Neuronal stem cell (in vitro differentiated cells): ENCODE data around the gene CADM2.
"Not testable (repeated sequence)": the region's sequence is repeated elsewhere in the genome, so short reads cannot be mapped to it uniquely, and the experiment has no call there.

Source experiments
- DNase-seq: peaks from one replicate; pipeline ENCODE4 v3.0.0-alpha.2; 2013; ENCODE audit warnings: low spot score
- H2AFZ ChIP-seq: one replicate; pipeline ENCODE4 v1.6.1; 2013; ENCODE audit warnings: mild to moderate bottlenecking, low read length, inconsistent platforms
- H2AK5ac ChIP-seq: 2 replicates; pipeline ENCODE4 v1.6.1; 2013; ENCODE audit warnings: low read depth, mild to moderate bottlenecking, inconsistent platforms, low read length, moderate library complexity, mixed read lengths
- H2BK120ac ChIP-seq: 2 replicates; pipeline ENCODE4 v1.6.1; 2013; ENCODE audit warnings: low read depth, mild to moderate bottlenecking, inconsistent platforms, low read length, moderate library complexity, mixed read lengths
- H2BK12ac ChIP-seq: one replicate; pipeline ENCODE4 v1.6.1; 2013; ENCODE audit warnings: low read length, inconsistent platforms
- H2BK15ac ChIP-seq: 2 replicates; pipeline ENCODE4 v1.6.1; 2013; ENCODE audit warnings: mild to moderate bottlenecking, low read length, inconsistent platforms, mixed read lengths
- H2BK5ac ChIP-seq: one replicate; pipeline ENCODE4 v1.6.1; 2013; ENCODE audit warnings: inconsistent platforms, mild to moderate bottlenecking, low read length, moderate library complexity
- H3K14ac ChIP-seq: one replicate; pipeline ENCODE4 v1.6.1; 2013; ENCODE audit warnings: low read length, inconsistent platforms
- H3K18ac ChIP-seq: 2 replicates; pipeline ENCODE4 v1.6.1; 2013; ENCODE audit warnings: low read length, inconsistent platforms
- H3K23ac ChIP-seq: 2 replicates; pipeline ENCODE4 v1.6.1; 2013; ENCODE audit warnings: low read depth, mild to moderate bottlenecking, mixed read lengths, low read length, inconsistent platforms; ENCODE audit not compliant: poor library complexity
- H3K27ac ChIP-seq: replicated peaks from 3 replicates; pipeline ENCODE4 v1.5.1; 2013; ENCODE audit warnings: low read length, inconsistent platforms
- H3K27me3 ChIP-seq, 3 experiments: 2 replicates each; pipeline ENCODE4 v1.6.1; 2013; ENCODE audit warnings: low read length in 3 of 3, mild to moderate bottlenecking in 2 of 3, inconsistent platforms in 1 of 3, low read depth in 1 of 3, mixed read lengths in 1 of 3, moderate library complexity in 1 of 3; ENCODE audit not compliant: control insufficient read depth in 3 of 3, insufficient read depth in 3 of 3
- H3K36me3 ChIP-seq, 2 donors: replicated peaks in 1 of 2; 2 replicates each; pipeline ENCODE4 v1.6.1; 2013; ENCODE audit warnings: low read length in 2 of 2; ENCODE audit not compliant: control insufficient read depth in 2 of 2, insufficient read depth in 2 of 2
- H3K4ac ChIP-seq: 2 replicates; pipeline ENCODE4 v1.6.1; 2013; ENCODE audit warnings: inconsistent platforms, mild to moderate bottlenecking, low read length, moderate library complexity
- H3K4me1 ChIP-seq, 2 donors: 1 replicate in 1 of 2; 2 replicates in 1 of 2; pipeline ENCODE4 v1.6.1; 2013; ENCODE audit warnings: low read length in 2 of 2, low read depth in 1 of 2; ENCODE audit not compliant: control insufficient read depth in 2 of 2, insufficient read depth in 1 of 2
- H3K4me2 ChIP-seq: one replicate; pipeline ENCODE4 v1.6.1; 2013; ENCODE audit warnings: mild to moderate bottlenecking, low read length, inconsistent platforms; ENCODE audit not compliant: insufficient read depth, poor library complexity, severe bottlenecking
- H3K4me3 ChIP-seq, 2 donors: 2 replicates each; pipeline ENCODE4 v1.5.1; 2013; ENCODE audit warnings: low read length in 2 of 2, mild to moderate bottlenecking in 2 of 2, inconsistent platforms in 1 of 2, moderate library complexity in 1 of 2
- H3K79me1 ChIP-seq: one replicate; pipeline ENCODE4 v1.6.1; 2013; ENCODE audit warnings: low read depth, mild to moderate bottlenecking, inconsistent platforms, low read length, moderate library complexity
- H3K9ac ChIP-seq: one replicate; pipeline ENCODE4 v1.6.1; 2013; ENCODE audit warnings: mild to moderate bottlenecking, low read depth, low read length, inconsistent platforms; ENCODE audit not compliant: poor library complexity
- H3K9me3 ChIP-seq, 2 donors: replicated peaks in 1 of 2; 2 replicates each; pipeline versions ENCODE3 to v1.6.1; 2013; ENCODE audit warnings: low read length in 2 of 2, mild to moderate bottlenecking in 2 of 2, inconsistent platforms in 1 of 2, low read depth in 1 of 2, mixed read lengths in 1 of 2, moderate library complexity in 1 of 2; ENCODE audit not compliant: control insufficient read depth in 2 of 2, insufficient read depth in 1 of 2
- H4K8ac ChIP-seq: one replicate; pipeline ENCODE4 v1.6.1; 2013; ENCODE audit warnings: low read depth, mild to moderate bottlenecking, inconsistent platforms, low read length, moderate library complexity
- H4K91ac ChIP-seq: one replicate; pipeline ENCODE4 v1.6.1; 2013; ENCODE audit warnings: low read length, low read depth, mild to moderate bottlenecking, inconsistent platforms; ENCODE audit not compliant: poor library complexity
- WGBS, 2 donors: extraction: QIAGEN DNeasy Blood & Tissue Kit; methylation state at CpG; one replicate each; pipeline ENCODE4 v1.1.7; 2013; ENCODE audit warnings: missing lambda C conversion rate in 2 of 2, mixed read lengths in 1 of 2; ENCODE audit not compliant: insufficient read length in 2 of 2, insufficient replicate concordance in 1 of 2; ENCODE audit errors: extremely low coverage in 2 of 2; 5-methylcytosine and 5-hydroxymethylcytosine counted together

CADM2 gene

DNA sequence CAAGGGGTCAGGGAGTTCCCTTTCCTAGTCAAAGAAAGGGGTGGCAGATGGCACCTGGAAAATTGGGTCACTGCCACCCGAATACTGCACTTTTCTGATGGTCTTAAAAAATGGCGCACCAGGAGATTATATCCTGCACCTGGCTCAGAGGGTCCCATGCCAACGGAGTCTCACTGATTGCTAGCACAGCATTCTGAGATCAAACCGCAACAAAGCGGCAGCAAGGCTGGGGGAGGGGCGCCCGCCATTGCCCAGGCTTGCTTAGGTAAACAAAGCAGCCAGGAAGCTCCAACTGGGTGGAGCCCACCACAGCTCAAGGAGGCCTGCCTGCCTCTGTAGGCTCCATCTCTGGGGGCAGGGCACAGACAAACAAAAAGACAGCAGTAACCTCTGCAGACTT is 194.5 kb downstream of the CADM2 start:
- H2BK12ac ChIP-seq, H3K4me2 ChIP-seq, H3K18ac ChIP-seq, H2BK15ac ChIP-seq, H2BK120ac ChIP-seq, DNase-seq, H2AK5ac ChIP-seq, H3K9me3 ChIP-seq, H3K4me1 ChIP-seq, H3K27me3 ChIP-seq, H4K8ac ChIP-seq, H3K27ac ChIP-seq, H4K91ac ChIP-seq, H3K9ac ChIP-seq, H3K23ac ChIP-seq, H3K14ac ChIP-seq, H3K4me3 ChIP-seq, H3K4ac ChIP-seq, H2BK5ac ChIP-seq, H3K36me3 ChIP-seq, H2AFZ ChIP-seq, H3K79me1 ChIP-seq: not testable (repeated sequence)
- no CpG with 5 or more reads among the region's 7 CpGs for WGBS, 2 donors

- no peak overlapping the region for H3K9ac ChIP-seq
- H2BK15ac ChIP-seq, result no peak overlapping the region
- no peak overlapping the region for H3K23ac ChIP-seq
- no peak overlapping the region for H3K18ac ChIP-seq
- H3K9me3 ChIP-seq, result no peaks in the 10 kb centered on the region
- no peak overlapping the region for H2BK12ac ChIP-seq
- no peak for DNase-seq
- H2AFZ ChIP-seq, result no peak overlapping the region
- H3K4me2 ChIP-seq, result no peak overlapping the region
- H4K8ac ChIP-seq, result no peak overlapping the region
- H2BK5ac ChIP-seq, result no peak overlapping the region
- H2AK5ac ChIP-seq, result no peak overlapping the region
- H3K14ac ChIP-seq, result no peak overlapping the region
- H3K4ac ChIP-seq, result no peak overlapping the region
- H2BK120ac ChIP-seq, result no peak overlapping the region
- H3K4me1 ChIP-seq, result peaks cover 0 to 3% of the 10 kb centered on the region in 2 donors
- no peaks in the 10 kb centered on the region for H3K36me3 ChIP-seq
- H3K4me3 ChIP-seq, result no peak overlapping the region
- no CpG with 5 or more reads among the region's 5 CpGs for WGBS, 2 donors
- no peak overlapping the region for H3K27ac ChIP-seq
- H3K79me1 ChIP-seq, result no peaks in the 10 kb centered on the region
- no peak overlapping the region for H4K91ac ChIP-seq
- H3K27me3 ChIP-seq, result no peaks in the 10 kb centered on the region
Measured at GRCh38 chr3:85159376-85159775, 200.6 kb downstream of the CADM2 start.

DNA sequence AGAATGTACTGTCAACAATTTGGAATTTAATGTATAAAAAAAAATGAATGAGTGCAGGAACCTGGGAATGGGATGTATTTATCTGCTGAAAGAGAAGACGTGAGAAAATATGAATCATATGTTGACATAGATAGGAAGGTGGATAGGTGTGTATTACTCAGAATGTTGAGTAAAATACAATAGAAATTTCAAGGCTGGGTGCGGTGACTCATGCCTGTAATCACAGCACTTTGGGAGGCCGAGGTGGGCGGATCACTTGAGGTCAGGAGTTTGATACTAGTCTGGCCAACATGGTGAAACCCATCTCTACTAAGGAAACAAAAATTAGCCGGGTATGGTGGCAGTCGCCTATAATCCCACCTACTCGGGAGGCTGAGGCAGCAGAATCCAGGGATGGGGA is 202.8 kb downstream of the CADM2 start:
- Histone ChIP-seq H2BK12ac (no peak overlapping the region), H3K36me3 (no peaks in the 10 kb centered on the region), H3K9ac (no peak overlapping the region), H3K23ac (no peak overlapping the region), H2AFZ (no peak overlapping the region), H2BK120ac (no peak overlapping the region), H2AK5ac (no peak overlapping the region), H3K4ac (no peak overlapping the region), H3K14ac (no peak overlapping the region), H3K18ac (no peak overlapping the region), H3K9me3 (no peaks in the 10 kb centered on the region), H4K91ac (no peak overlapping the region), H3K27me3 (no peaks in the 10 kb centered on the region), H3K4me1 (peaks cover 0 to 6% of the 10 kb centered on the region in 2 donors), H3K4me3 (no peak overlapping the region), H3K79me1 (no peaks in the 10 kb centered on the region), H2BK5ac (no peak overlapping the region), H3K27ac (no peak overlapping the region), H2BK15ac (no peak overlapping the region), H4K8ac (no peak overlapping the region), H3K4me2 (no peak overlapping the region)
- no peak for DNase-seq
- no CpG with 5 or more reads among the region's 7 CpGs for WGBS, 2 donors

DNA sequence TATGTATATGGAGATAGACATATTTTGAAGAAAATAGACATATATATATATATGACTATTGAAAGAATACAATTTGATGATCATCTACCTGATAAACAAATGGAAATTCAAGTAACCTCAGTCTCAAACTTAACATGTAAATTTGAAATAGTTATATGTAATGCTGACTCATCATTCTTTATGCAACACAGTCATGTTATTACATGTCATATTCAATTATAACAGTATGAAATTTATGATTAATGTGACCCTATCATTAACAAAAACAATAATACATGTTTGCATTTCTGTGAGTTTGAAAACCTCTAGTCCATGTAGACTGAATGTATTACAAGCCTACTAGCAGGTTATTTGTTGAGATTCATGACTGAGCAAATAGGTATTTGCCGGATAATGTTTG is 204.1 kb downstream of the CADM2 start:
- Histone ChIP-seq H2BK120ac (no peak overlapping the region), H3K27me3 (no peaks in the 10 kb centered on the region), H2AFZ (no peak overlapping the region), H3K4me3 (no peak overlapping the region), H2BK15ac (no peak overlapping the region), H3K36me3 (no peaks in the 10 kb centered on the region), H3K4me2 (no peak overlapping the region), H3K9me3 (no peaks in the 10 kb centered on the region), H2BK5ac (no peak overlapping the region), H3K4ac (no peak overlapping the region), H3K9ac (no peak overlapping the region), H3K18ac (no peak overlapping the region), H3K14ac (no peak overlapping the region), H3K23ac (no peak overlapping the region), H3K79me1 (no peaks in the 10 kb centered on the region), H2BK12ac (no peak overlapping the region), H4K8ac (no peak overlapping the region), H2AK5ac (no peak overlapping the region), H3K4me1 (peaks cover 0 to 6% of the 10 kb centered on the region in 2 donors), H4K91ac (no peak overlapping the region), H3K27ac (no peak overlapping the region)
- no CpG with 5 or more reads among the region's 1 CpG for WGBS, 2 donors
- DNase-seq, result no peak
